NCI-H146 (cell line): ENCODE data around the gene KRTAP10-7.
A peak's percentile ranks its signal among the peaks of the same experiment; 100 is the strongest.
"Not testable (repeated sequence)": the region's sequence is repeated elsewhere in the genome, so short reads cannot be mapped to it uniquely, and the experiment has no call there.

Experiments used
- DNase-seq: peaks from one replicate; lab custom pipeline; 2025; lab: John Stamatoyannopoulos, UW

Gene KRTAP10-7

DNA sequence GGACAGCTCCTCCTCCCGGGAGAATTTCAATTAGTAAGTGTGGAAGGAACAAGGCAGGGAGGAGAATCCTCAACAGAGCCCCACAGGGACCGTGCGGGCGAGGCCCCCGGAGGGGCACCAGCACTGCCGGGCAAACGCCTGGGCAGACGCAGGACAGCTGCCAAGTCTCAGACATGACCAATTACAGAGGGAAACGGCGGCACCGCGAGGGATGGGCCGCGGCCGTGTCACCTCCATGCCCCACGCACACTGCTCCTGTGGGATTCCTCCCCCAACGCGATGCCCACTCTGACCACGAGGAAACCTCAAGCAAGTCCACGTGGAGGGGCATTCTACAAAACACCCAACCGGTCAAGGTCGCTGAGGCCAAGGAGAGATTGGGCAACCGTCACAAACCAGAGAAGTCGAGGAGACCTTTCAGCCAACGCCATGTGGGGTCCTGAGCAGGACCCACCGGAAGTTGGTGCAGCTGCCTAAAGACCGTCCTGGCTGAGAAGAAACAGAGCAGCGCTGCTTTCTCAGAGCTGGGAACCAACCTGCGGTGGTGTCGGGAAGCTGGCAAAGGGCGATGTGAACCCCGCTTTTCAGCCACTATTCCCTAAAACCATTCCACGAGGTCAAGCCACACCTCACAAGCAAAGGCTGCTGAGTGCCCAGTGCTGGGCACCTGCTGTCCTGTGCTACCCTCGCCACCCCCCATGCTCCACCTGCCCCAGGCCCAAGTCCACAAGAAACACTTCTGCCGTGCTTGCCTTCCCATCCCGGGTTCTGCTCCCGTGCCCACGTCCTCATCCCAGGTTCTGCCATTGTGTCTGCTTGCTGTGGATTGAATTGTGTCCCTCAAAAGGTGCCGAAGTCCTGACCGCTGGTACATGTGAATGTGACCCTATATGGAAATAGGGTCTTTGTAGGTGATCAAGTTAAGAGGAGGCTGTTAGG lies 28.3 kb upstream of the KRTAP10-7 start:
- no peak for DNase-seq

DNA sequence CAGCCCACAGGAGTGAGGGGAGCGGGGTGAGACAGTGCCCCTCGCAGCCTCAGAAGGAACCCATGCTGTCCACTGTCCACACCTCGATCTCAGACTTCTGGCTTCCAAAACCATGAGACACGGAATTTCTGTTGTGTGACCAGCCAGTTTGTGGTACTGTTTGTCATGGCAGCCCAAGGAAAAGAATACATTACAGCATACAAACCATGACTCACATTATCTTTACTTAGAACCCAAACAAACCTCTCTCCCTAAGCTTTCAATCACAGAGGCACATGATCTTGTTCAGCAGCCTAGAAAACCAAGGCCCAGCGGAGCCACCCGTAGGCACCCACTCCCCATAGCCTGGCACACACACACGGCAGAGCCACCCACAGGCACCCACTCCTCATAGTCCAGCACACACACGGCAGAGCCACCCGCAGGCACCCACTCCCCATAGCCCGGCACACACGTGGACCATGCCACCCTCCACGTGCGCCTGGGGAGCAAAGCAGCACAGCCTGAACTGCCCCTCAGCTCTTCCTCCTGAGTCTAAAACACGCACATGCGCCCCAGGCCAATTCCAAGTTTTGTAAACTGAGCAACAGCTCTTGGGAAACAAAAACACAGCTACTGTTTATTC lies 27.3 kb upstream of the KRTAP10-7 start:
- DNase-seq: no peak

DNA sequence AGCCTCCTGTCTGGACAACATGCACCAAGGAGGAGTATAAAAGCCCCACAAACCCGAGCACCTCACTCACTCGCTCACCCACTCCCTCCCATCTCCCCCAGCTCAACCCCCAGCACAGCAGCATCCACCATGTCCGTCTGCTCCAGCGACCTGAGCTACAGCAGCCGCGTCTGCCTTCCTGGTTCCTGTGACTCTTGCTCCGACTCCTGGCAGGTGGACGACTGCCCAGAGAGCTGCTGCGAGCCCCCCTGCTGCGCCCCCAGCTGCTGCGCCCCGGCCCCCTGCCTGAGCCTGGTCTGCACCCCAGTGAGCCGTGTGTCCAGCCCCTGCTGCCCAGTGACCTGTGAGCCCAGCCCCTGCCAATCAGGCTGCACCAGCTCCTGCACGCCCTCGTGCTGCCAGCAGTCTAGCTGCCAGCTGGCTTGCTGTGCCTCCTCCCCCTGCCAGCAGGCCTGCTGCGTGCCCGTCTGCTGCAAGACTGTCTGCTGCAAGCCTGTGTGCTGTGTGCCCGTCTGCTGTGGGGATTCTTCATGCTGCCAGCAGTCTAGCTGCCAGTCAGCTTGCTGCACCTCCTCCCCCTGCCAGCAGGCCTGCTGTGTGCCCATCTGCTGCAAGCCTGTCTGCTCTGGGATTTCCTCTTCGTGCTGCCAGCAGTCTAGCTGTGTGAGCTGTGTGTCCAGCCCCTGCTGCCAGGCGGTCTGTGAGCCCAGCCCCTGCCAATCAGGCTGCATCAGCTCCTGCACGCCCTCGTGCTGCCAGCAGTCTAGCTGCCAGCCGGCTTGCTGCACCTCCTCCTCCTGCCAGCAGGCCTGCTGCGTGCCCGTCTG lies 26.6 kb upstream of the KRTAP10-7 start, which contains the start of gene KRTAP10-4:
Gene KRTAP10-4, plus strand, starts transcription at position 100 of the 827 bp plus-strand sequence. Its CDS starts 30 bp downstream, at position 130.
- DNase-seq: peak; percentile 77

DNA sequence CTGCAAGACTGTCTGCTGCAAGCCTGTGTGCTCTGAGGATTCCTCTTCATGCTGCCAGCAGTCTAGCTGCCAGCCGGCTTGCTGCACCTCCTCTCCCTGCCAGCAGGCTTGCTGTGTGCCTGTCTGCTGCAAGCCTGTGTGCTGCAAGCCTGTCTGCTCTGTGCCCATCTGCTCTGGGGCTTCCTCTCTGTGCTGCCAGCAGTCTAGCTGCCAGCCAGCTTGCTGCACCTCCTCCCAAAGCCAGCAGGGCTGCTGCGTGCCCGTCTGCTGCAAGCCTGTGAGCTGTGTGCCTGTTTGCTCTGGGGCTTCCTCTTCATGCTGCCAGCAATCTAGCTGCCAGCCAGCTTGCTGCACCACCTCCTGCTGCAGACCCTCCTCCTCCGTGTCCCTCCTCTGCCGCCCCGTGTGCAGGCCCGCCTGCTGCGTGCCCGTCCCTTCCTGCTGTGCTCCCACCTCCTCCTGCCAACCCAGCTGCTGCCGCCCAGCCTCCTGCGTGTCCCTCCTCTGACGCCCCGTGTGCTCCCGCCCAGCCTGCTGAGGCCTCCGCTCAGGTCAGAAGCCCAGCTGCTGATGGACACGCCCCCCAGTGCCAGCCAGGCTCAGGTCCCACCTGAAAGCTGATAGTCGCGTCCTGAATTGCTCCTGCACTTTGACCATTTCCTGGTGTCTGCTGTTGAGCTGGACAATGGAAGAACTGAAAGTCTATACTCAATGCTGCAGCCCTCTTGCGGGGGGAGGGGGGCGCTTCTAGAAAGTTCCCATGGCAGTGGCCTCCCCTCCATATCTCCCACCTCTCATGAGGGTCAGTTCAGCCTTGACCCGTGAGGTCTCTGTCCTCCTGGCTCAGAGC lies 25.7 kb upstream of the KRTAP10-7 start:
- peak; percentile 91 for DNase-seq

DNA sequence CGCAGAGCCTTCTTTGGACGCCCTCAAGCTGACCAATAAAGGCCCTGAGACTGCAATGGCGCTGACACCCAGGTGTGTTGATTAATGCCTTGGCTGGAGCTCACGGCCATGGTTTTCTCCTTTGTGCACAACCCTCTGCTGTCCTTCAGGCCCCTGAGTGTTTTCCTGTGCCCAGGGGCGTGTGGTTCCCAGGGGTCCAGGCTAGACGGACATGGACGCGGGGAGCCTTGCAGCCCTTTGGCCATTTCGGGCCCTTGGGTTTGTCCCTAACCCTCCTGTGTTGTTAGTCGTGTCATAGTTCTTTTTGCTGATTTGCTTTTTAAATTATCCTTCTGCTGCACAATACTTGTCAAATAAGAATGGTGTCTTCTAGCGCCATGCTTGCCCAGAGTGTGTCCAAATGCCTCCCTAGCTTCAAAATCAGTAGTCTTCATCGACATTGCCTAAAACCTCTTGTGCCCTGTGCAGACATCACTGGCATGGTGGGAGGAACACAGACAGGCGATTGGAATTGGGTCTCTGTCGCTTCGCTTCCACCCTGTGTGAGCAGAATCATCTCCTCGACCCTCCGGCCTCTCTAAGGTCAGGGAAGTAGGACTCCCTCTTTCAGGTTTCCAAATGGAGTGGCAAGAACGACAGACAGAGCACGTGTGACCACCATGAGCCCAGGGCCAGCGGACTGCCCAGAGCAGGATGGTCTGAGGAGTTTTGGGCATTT lies 24.9 kb upstream of the KRTAP10-7 start:
- DNase-seq: no peak

DNA sequence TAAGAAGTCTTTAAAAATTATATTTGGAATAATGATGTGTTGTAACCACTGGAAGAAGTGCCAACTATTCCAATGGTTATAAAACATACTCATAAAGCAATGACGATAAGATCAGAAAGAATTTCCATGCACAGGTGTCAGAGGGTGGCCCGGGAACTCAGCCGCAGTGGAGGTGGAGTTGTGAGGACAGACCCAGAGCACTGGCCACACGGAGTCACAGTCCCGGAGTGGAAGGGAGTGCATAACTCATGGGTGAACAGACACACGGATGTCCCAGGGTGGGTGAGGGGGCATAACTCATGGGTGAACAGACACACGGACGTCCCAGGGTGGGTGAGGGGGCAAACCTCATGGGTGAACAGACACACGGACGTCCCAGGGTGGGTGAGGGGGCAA lies 24.4 kb upstream of the KRTAP10-7 start:
- no peak for DNase-seq

DNA sequence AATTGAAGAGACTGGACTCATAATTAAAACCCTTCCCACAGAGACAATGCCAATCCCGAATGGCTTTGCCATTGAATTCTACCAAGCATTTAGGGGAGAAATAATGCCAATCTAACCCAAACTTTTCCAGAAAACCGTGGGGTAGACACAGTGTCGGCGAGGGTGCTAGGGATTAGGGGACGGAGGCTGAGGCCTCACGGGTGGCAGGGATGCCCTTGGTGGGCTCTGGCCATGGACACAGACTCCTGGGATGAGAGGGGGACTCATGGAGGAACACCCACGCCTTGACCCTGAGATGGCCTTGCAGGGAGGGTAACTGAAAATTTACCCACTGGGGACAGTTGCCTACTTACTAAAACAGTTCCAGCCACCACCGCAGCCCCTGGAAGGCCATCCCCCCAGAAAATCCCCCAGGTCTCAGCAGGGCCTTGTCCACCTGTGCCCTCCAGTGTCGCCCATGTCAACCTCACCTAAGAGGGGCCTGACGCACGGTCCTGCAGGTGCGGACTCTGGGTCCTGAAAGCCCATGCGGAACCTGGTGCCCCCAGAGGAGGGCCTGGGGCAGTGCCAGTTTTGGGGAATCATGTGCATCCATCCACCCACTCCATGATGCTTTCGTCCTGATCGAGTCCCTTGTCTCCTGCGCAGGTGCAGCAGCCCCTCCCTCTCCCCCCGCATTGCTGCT lies 21.9 kb upstream of the KRTAP10-7 start:
- DNase-seq: no peak

DNA sequence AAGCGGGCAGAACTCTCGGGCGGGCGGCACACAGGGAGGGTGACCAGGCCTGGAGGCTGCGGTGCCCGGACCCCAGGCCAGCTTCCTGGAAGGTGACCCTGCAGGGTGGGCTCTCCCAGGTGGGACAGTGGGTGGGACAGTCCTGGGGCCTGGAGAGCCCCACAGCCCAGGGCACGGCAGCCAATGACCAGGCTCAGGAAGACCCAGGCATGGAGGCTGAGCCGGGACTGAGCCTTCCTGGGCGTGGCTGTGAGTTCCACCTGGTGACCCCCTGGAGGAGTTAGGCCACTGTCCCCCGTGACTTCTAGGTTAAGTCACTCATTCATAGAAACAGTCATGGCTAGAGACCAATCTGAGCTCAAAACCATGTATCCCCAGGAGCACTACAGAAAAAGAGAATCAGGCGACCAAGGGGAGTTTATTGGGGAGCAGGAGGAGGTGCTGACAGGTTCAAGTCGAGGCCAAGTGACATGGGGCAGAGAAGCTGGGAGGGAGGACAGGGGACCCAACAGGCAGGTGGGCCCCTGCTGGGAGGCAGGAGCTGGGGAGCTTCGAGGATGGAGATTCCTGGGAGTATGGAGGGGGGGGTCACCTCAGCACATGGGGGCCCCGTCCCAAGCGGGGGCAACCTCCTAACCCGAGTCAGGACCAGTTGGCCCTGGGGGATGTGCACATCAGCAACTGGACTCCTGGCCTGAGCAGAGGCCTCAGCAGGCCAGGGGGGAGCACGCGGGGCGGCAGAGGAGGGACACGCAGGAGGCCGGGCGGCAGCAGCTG lies 21.2 kb upstream of the KRTAP10-7 start:
- no peak for DNase-seq

DNA sequence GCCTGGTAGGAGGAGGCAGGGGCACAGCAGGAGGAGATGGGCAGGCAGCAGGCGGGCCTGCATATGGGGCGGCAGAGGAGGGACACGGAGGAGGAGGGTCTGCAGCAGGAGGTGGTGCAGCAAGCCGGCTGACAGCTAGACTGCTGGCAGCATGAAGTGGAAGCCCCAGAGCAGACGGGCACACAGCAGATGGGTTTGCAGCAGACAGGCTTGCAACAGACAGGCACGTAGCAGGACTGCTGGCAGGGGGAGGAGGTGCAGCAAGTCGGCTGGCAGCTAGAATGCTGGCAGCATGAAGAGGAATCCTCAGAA lies 20.6 kb upstream of the KRTAP10-7 start:
- no peak for DNase-seq

DNA sequence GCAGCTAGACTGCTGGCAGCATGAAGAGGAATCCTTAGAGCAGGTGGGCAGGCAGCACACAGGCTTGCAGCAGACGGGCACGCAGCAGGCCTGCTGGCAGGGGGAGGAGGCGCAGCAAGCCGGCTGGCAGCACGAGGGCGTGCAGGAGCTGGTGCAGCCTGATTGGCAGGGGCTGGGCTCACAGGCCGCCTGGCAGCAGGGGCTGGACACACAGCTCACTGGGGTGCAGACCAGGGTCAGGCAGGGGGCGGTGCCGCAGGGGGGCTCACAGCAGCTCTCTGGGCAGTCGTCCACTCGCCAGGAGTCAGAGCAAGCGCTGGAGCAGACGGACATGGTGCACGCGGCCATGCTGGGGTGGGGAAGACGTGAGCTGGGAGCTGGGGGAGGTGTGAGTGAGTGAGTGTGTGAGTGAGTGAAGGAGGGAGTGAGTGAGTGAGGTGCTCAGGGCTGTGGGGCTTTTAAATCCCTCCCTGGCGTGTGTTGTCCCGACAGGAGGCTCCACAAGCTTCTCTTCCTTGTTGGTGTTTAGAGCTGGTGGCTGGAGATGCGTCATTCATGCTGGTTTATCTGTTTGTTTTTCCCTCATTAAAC lies 20.1 kb upstream of the KRTAP10-7 start, which contains the start of gene KRTAP10-5:
Gene KRTAP10-5, minus strand, starts transcription at position 374 of the 591 bp plus-strand sequence. Its CDS starts 26 bp downstream, at position 348.
- not testable (repeated sequence) for DNase-seq

DNA sequence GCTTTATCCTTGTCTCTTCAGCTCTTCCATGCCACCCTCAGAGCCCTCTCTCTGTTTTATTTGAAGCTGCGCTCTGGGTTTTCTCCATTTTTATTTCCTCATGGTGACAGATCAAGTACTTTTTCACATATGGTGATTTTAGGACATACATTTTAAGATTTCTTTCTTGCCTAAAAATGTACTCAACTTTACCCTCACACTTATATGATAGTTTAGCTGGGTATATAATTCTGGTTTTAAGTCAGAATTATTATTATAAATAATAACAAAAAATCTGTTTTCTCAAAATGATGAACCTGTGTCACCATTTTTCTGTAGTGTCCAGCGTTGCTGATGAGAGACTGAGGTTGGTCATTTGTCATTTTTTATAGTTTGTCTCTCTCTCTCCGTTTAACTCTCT lies 19.2 kb upstream of the KRTAP10-7 start:
- no peak for DNase-seq

DNA sequence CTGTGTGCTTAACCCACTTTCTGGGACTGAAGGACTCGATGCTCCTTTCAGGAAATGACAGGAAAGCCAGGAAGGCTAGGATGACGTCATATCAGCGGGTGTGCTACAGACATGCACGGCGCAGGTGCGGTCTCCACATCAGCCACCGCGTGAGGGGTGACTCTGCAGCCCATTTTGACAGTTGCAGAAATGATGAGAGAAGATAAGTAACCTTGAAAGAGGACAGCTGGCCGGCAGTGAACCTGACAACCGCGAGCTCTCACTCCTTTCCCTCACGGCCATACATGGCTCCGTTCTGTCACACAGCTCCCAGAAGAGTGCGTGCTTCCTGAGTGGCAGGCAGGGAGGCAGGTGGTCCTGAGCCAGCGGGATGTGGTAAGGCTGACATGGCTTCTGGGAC lies 18.3 kb upstream of the KRTAP10-7 start:
- DNase-seq: no peak

DNA sequence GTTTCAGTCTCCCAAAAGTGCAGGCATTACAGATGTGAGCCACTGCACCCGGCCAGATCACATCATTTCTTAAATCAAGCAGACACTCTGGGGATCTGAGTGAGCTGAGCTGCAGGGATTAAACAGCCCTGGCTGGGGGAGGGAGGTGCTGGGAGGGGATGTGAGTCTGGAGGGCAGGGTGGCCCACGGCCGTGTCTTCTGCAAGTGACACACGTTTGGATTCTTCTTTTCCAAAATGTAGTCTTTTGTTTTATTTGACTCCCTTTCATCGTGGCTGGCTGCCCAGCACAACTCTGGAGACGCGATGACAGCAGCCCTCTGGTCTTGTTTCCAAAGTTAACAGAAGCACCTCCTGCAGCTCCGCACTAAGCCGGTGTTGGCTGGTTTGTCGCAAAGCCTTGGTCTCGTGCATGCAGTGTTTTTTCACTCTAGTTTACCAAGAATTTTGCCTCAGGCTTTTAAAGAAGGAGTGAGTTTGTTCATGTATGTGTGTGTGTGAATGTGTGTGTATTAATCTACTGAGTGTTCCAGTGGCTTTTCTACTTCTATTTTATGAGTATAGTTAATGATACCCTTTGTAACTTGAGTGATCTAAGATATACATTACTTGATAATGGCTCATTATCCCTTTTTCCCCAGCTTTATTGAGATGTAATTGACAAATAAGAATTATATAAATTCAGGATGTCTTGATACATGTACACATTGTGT lies 17.2 kb upstream of the KRTAP10-7 start:
- peak; percentile 67 for DNase-seq

DNA sequence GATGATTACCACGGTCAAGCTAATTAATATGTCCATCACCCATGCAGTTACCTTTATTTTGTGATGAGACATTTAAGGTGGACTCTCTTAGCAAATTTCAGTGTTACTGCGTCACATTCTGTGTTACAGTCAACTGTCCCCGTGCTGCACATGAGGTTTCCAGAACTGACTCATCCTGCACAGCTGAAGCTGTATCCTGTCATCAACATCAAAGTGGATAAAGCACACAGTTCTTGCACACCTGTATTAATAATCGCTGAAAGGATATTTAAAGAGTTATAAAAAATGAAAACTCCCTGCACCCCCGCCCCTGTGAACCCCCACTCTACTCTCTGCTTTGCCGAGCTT lies 16.6 kb upstream of the KRTAP10-7 start:
- peak; percentile 53 for DNase-seq

DNA sequence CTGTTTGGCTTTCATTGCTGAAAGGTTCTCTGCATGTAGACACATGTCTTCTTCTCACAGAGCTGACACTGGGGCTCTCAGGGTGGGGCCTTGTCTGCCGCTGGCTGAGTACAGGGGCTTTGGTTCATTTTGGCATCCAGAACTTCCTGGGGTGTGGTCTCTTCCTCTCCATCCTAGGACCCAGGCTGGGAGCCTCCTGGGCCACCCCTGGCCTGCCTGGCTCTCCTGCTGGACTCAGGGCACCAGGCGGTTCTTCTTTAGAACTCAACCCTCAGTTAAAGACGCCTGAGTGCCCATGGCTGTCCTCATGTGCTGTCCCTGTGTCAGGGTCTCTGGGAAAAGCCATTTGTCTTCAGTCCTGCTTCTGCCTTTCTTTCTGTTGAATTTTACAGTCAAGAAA lies 14.5 kb upstream of the KRTAP10-7 start:
- DNase-seq: no peak

DNA sequence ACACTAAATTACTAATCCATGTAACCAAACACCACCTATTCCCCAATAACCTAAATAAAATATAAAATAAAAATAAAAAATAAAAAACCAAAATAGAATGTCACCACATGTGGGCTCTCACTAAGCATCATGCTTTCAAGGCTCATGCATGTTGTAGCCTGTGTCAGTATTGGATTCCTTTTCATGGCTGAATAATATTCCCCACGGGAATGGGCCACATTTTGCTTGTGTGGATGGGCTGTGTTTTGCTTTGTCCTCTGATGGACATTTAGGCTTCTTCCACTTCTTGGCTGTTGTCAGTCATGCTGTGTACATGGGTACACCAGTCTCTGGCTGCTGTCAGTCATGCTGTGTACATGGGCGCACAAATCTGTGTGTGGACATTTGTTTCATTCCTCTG lies 11.3 kb upstream of the KRTAP10-7 start:
- no peak for DNase-seq

DNA sequence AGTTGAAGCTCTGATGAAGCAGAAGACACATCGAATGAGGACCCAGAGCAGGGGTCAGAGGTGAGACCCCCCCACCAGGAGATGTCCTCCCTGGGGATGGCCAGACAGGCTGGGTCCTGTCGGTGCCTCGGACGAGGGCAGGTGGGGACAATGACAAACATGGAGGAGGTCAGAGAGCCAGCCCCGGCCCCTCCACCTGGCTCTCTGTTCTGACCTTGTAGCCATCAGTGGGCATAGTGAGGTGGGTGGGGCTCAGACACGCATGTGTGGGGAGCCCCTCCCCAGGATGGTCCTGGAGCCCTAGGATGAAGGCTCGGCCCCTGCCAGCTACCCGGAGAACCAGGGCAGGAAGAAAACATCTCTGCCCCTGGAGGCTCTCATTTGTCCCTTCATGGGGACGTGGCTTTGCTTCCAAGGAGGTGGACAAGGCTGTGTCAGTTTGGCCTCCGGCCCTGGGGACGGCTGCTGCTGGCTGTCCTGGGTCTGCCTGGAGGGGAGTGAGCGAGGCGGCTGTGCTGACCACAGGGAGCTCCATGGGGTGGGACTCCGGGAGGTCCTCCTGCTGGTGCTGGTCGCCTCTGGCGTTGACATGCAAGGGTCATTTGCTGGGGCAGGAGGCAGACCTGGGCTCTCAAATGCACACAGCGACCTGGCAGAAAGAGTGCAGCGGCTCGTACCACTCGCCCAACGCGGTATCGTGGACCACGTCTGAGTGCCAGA lies 10.7 kb upstream of the KRTAP10-7 start:
- DNase-seq: no peak

DNA sequence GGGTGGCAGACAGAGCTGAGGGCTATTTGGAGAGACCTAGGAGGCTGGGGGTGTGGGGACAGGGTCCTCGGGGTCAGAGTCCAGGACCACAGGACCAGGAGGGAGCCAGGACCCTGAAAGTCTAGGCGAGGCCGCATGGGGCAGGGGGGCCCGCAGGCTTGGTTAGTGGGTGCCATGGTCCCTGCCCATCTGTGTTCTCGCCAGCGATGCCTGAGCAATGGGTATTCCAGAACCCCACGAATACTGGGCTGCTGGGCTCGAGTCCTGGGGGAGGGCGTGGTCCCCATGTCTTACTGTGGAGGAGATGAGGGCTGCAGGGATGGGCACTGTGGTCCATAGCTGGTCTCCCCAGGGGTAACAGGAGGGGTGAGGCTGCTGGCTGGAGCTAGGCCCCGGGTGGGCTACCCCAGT lies 10.1 kb upstream of the KRTAP10-7 start:
- DNase-seq: no peak
